GM18508 (cell line): ENCODE data around the gene CASP8.
"Not testable (repeated sequence)": the region's sequence is repeated elsewhere in the genome, so short reads cannot be mapped to it uniquely, and the experiment has no call there.

Source experiments
- ATAC-seq: cut with Tn5 transposase; IDR thresholded peaks from one replicate; pipeline ENCODE4 v1.9.1; 2021; ENCODE audit warnings: moderate number of reproducible peaks; ENCODE audit not compliant: insufficient read depth, unreplicated experiment

Gene CASP8

DNA sequence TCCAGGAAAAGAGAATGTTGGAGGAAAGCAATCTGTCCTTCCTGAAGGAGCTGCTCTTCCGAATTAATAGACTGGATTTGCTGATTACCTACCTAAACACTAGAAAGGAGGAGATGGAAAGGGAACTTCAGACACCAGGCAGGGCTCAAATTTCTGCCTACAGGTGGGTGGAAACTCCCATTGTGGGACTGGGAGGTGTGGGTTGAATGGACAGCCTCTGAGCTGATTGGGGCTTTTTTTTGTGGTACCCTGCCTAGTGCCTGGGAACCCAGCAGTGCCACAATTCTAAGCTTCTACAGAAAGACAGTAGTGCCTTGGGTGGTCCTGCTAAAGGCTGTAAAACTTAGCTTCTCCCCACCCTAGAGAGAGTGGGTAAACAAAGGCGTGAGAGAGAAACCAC lies 6.3 kb downstream of the CASP8 start:
- ATAC-seq: no peak

DNA sequence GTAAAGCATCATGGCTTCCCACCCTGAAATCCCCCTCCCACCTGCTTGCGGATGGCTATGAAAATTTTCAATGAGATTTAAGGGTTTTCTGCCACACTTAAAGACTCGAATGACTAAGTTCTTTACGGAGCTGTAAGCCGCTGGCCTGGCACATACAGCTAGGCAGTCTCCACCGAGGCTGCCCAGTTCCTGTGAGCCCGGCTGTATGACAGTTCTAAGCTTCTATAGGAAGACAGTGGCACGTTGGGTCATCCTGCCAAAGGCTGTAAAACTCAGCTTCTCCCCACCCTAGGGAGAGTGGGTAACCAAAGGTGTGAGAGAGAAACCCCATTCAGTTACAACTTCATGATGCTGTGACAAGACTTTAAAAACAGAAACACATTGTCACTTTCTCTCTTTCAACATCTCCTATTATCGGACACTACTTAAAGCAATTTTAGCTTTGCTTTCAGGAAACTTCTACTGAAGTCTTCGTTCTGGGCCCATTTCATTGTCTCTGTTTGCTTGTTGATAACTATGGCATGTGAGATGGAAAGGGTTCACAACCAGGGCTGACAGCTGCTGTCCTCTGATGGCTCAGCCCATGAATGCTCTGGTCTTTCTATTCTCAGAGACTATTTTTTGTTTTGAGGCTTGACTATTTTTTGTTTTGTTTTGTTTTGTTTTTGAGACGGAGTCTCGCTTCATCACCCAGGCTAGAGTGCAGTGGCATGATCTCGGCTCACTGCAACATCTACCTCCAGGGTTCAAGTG lies 7.1 kb downstream of the CASP8 start:
- ATAC-seq: no peak

DNA sequence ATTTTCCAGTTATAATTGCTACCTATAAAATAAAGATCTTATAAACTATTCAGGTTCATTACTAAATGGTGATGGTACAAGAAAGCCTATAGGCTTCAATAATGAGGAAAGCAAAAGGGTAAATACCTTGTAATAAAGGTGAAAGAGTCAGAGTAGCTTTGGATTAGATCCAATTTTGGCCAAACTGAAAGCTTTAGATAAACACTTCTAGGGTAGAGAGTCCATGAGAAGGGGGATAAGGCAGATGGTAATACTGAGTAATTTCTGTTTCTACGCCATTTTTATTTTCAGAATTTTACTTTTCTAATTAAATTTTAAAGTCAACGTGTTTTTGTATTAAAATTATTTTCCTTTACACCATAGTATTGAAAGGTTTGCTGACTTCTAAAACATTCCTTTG lies 9.4 kb downstream of the CASP8 start:
- ATAC-seq: no peak

DNA sequence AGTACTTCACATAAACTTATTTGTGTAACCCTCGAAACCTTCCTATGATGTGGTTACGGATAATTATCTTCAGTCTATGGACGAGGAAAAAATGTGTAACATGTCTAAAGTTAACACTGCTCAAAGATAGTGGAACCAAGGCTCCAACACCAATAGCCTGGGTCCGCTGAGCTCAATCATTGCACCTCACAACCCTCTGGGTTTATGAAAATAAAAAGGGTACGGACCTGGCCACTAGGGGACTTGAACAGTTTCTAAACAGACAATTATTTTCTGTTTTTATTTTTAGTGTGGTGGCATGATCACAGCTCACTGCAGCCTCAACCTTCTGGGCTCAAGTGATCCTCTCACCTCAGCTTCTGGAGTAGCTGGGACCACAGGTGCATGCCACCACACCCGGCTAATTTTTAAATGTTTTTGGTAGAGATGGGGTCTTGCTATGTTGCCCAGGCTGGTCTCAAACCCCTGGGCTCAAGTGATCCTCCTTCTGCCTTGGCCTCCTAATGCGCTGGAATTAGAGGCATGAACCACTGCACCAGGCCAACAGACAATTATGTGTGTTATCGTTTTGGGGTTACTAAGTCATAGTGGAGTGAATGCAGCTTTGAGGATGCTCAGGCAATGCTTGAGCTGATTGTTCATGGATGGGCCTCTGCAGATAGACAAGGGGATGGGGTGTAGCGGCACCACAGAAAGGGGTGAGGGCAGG lies 10.1 kb downstream of the CASP8 start:
- no peak for ATAC-seq

DNA sequence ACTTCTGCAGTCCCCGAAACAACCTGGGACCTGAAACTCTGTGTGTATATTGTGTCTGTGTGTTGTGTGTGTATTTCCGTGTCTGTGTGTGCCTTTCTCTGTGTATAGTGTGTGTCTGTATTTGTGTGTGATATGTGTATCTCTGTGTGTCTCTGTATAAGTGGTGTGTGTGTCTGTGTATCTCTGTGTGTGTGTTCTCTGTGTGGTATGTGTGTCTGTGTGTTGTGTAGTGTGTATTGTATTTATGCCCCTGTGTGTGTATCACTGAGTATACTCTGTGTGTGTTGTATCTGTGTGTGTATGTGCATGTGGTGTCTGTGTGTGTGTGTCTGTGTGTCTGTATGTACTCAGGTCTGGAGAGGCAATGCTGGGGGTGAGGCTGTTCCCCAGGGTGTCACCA lies 11.6 kb downstream of the CASP8 start:
- no peak for ATAC-seq

DNA sequence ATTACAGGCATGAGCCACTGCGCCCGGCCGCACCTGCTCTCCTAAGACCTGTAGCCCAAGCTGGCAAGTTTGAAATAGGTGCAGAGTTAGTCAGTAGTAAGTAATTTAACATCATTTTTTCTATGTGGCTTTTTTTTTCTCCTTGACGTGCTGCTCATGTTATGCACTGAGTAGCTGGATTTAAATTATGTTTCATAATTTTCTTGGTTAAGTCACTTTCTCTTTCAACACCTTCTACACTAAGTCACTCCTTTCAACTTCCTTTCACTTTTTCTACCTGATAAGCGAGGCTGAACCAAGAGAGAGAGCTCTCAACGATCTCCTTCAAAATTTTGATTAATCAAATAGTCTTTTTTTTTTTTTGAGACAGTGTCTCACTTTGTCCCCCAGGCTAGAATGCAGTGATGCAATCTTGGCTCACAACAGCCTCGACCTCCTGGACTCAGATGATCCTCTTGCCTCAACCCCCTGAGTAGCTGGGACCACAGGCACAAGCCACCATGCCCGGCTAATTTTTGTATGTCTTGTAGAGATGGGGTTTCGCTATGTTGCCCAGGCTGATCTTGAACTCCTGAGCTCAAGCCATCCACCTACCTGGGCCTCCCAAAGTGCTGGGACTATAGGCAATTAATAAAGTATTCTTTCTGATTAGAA lies 13.1 kb downstream of the CASP8 start:
- ATAC-seq: no peak

DNA sequence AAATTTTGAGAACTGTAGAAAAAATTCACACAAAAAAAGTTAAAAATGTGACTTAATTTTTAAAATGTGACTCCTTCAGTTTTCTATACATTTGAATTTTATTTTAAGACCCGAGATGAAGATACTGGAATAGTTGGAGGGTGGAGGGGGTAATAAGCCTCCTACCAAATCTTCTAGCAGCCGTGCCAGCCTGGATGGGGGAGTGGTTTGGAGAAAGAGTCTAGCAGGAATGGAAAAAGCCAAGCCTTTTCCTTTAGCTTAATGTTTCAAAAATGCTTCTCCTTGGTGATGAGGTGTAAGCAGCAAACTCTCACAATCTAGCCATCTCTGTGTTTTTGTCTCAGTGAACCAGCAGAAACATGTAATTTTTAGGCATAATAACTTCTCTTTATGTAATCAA lies 14.7 kb downstream of the CASP8 start:
- ATAC-seq: no peak

DNA sequence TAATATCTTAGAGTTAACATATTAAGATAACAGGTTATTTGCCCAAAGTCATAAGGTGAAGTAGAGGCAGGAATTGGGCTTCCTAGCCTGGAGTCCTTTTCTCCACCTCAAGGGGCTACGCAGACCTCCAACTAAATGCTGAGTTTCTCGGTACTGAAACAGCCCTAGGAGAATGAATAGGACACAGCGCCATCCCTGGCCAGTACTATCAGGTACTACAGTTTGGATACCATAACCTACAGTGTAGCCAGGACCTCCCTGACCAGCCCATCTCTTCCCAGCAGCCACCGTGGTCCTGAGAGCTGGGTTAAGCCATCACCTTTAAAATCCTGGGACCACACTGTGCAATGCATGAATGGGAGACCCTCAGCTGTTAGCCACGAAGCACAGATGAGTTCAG lies 15.7 kb downstream of the CASP8 start:
- no peak for ATAC-seq

DNA sequence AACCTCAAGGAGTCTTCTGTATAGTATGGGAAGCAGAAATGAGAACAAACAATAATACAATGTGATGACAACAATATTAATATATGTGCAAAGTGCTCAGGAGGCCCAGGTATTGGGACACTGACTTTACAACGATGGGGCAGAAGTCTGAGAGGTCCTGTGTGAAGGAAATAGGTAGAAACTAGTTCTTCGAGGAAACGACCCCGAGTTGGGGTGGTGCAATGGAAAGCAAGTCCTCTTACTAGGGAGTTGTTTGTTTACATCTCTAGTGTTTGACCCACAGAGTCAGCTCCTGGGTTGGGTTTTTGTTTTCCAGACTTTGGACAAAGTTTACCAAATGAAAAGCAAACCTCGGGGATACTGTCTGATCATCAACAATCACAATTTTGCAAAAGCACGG lies 16.2 kb downstream of the CASP8 start:
- ATAC-seq: no peak

DNA sequence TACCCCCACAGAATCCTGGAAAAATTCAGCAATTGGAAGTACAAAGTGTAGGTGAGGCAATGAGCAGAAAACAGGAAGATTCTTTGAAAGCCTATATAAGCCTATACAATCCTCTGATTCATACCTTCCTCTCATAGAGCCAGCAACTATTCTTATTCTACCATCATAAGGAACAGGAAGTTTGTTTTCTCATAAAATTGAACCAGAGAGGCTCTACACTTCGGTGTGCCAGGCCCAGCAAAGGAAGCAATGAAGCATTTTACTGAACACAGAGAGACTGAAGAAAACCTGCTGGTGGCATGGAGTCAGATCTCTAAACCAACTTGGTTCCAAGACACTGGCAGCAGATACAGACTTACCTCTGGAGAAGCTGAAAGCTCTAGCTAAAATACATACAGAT lies 18.7 kb downstream of the CASP8 start:
- ATAC-seq: no peak

DNA sequence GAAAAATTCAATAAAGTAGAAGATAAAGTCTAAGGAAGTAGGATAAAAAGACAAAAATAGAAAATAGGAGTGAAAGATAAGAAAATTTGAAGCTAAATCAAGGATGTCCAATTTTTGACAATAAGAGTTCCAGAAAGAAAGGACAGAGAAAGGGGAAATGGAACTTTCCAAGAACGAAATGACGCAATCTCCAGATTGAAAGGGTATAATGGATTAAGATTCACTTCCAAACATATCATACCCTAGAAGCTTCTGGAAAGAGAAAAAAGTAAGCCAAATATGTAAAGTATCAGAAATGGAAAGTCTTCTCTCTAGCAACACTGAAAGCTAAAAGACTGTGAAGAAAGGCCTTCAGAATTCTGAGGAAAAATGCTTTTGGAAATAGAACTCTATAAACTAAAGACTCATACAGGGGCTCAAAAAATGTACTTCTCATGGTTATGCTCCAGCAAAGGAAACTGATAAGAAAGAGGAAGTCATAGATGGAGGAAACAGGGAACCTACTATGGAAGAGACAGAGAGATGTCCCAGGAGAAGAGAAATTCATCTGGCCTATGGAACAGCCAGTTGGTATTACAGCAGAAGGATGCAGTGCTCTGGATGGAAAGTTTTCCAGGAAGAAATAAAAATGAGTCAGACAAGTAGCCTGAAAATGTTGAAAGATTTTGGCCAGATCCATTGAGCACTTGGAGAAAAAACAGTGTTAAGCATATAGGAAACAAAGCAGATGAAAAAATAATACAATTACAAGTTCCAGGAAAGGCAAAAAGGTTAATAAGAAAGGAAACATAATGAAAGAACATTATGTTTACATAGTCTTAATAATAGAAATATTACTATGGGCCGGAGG lies 20.1 kb downstream of the CASP8 start:
- ATAC-seq: no peak

DNA sequence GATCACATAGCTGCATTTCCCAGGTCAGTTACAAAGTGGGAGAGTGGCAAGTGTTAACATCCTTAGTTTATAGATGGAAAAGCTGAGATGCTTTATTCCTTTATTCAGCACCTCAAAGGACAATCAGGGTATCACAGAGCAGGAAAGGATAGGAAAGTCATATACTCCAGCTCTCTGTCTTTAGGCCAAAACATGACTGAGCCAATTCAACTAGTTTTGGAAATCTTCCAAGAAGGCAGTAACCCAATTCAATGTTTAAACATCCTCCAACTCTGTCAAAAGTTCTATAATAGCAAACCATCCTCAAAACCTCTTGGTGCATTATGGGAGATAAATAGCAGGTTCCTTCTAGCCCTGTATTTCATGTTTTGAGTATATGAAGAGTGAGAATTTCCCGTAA lies 25.2 kb downstream of the CASP8 start:
- ATAC-seq: no peak

DNA sequence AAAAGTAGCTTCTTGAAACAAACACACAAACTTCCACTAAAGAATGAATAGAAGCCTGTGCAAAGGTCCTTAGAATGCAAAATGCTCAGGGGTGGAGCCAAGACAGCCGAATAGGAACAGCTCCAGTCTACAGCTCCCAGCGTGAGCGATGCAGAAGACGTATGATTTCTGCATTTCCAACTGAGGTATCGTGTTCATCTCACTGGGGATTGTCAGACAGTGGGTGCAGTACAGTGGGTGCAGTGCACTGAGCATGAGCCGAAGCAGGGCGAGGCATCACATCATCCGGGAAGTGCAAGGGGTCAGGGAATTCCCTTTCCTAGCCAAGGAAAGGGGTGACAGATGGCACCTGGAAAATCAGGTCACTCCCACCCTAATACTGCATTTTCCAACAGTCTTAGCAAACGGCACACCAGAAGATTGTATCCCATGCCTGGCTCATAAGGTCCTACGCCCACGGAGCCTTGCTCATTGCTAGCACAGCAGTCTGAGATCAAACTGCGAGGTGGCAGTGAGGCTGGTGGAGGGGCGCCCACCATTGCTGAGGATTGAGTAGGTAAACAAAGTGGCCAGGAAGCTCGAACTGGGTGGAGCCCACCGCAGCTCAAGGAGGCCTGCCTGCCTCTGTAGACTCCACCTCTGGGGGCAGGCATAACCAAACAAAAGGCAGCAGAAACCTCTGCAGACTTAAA lies 30.3 kb downstream of the CASP8 start:
- ATAC-seq: not testable (repeated sequence)

DNA sequence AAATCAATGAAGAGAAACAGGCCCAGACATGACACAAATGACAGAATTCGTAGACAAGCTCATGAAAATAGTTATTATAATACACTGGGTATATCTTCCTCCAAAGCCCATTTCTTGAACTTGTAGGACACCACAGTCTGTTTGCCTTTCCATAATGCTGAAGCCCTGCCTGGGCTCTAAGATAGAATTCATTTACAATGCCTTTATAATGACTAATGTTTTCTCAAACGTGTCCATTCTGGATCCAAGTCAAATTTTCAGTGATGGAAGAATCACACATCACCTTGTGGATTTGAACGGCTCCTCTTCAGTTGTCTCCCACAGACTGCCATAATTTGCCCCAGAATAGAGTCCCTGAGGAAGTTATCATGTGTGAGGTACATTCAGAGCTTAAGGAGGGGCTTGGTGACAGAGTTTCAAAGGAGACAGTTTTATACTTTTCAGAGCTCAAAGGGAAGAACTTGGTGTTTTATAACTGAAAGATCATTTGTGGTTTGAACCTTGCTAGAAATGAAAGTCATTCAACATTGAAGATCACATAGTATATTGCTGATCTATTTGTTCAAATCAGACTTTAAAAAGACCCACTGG lies 38.2 kb downstream of the CASP8 start:
- no peak for ATAC-seq

DNA sequence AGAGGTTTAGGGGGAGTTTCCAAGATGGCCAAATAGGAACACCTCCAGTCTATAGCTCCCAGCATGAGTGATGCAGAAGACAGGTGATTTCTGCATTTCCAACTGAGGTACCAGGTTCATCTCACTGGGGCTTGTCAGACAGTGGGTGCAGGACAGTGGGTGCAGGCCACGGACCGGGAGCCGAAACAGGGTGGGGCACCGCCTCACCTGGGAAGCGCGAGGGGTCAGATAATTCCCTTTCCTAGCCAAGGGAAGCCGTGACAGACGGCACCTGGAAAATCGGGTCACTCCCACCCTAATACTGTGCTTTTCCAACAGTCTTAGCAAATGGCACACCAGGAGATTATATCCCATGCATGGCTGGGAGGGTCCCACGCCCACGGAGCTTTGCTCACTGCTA lies 39.6 kb downstream of the CASP8 start:
- not testable (repeated sequence) for ATAC-seq

DNA sequence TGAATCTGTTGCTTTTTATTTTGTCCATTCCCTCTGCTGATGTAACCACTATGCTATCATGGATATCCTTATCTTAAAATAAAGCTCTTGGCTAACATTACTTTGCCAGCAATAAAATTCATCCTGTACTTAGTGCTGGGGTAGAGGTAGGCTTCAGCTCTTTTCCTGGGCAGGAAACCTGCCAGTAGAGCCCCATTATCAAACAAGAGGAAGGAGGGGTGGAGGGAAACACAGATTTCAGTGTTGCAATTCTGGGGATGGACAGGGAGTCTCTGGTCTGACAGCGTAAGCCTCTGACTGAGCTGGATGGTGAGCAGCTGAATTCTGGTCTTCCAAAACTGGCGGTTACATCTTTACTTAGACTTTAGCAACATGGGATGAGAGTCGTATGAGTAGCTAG lies 47.5 kb downstream of the CASP8 start:
- no peak for ATAC-seq

DNA sequence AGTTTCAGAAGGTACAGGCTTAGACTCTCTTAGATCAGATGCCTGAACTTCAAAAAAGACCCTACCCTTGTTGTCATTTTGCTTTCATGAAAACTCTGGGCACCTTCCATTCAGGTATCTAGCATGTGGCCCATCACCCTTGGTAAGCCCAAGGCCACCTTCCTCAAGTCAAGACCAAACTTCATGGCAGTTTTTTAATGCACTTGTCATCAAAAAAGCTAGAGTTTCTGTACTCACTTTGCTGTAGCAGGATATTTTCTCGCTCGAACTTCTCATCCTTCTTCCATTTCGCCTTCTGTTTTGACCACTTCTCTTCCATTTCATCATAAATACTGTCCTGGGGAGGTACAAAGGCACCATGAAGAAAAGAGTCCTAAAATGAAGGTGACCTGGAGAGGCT lies 48.6 kb downstream of the CASP8 start:
- no peak for ATAC-seq

DNA sequence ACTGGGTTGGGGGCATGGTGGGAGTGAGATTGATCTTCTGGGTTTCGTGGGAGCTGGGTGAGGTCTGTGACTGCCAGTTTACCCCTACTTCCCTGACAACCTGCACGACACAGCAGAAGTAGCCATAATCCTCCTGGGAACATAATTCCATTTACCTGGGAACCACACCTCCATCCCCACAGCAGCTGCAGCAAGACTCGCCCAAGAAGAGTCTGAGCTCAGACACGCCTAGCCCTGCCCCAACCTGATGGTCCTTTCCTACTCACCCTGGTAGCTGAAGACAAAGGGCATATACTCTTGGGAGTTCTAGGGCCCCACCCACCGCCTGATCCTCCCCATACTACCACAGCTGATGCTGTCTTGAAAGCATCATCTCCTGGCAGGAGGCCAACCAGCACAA lies 53.0 kb downstream of the CASP8 start:
- ATAC-seq: no peak

DNA sequence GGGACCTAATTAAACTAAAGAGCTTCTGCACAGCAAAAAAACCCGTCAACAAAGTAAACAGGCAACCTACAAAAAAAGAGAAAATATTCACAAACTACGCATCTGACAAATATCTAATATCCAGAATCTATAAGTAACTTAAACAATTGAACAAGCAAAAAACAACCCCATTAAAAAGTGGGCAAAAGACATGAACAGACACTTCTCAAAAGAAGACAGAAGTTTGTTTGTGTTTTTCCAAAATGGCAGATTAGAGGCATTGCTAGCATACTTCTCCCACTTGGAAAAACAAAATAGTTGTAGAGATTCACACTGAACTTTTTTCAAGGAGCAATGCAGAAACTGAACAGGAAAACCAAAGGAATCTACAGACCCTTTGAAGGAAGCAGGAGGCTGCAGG lies 59.2 kb downstream of the CASP8 start:
- no peak for ATAC-seq

DNA sequence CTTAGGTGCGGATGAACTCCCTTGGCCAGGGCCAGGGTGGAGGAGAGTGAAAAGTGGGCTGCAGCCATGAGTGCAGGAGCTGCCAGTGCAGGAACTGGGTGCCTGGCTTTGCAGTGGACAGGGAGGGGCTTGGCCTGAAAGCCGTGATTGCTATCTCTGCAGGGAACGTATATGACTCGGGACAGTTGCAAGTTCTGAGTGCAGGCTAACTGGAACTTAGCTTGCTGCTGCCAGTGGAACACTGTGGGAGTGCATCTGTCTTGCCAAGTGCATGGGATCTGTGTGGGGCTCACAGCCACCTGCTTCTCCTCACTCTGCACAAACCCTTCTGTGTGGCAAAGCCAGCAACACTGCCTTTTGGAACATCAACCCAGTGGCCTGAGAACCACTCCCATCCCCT lies 59.9 kb downstream of the CASP8 start:
- ATAC-seq: no peak
